K562 (cell line): ENCODE data around the gene RORC. TPM values are rescaled to one million over a fixed set of nuclear protein-coding genes. Genes with fewer than 3 reads are reported as not detected.

Source experiments
- CEBPB ChIP-seq: fragments of 450-650 bp; IDR thresholded peaks from 2 replicates; pipeline ENCODE4 v1.6.1; 2016; ENCODE audit warnings: missing genetic modification characterization, missing compliant biosample characterization
- CUX1 ChIP-seq: fragments of 200-800 bp; sonication (Bioruptor generic); IDR thresholded peaks from 2 replicates; pipeline ENCODE4 v1.6.1; 2016; ENCODE audit warnings: missing genetic modification characterization, missing compliant biosample characterization
- ILK ChIP-seq: fragments of 450-650 bp; IDR thresholded peaks from 2 replicates; pipeline ENCODE4 v1.6.1; 2016; ENCODE audit warnings: missing genetic modification characterization, low read depth, mild to moderate bottlenecking, missing compliant biosample characterization, moderate library complexity, borderline replicate concordance
- KDM5B ChIP-seq: fragments of 200-600 bp; sonication (generic); IDR thresholded peaks from 2 replicates; pipeline ENCODE4 v1.6.1; 2012; ENCODE audit warnings: low read depth, mild to moderate bottlenecking, moderate library complexity, low read length, control low read depth, inconsistent platforms; ENCODE audit not compliant: insufficient replicate concordance
- NCOA2 ChIP-seq, 2 experiments: fragments of 450-650 bp; IDR thresholded peaks; 2 replicates each; pipeline ENCODE4 v1.6.1; 2018; ENCODE audit warnings: mild to moderate bottlenecking in 2 of 2, moderate library complexity in 1 of 2; ENCODE audit not compliant: partially characterized antibody in 2 of 2
- SRSF7 ChIP-seq: fragments of 200-400 bp; formaldehyde crosslinking; optimal IDR thresholded peaks from 2 replicates; pipeline ENCODE3; 2017; ENCODE audit warnings: mild to moderate bottlenecking, low read depth, low read length
- UBTF ChIP-seq, 2 experiments: IDR thresholded peaks; 2 replicates each; pipeline ENCODE4 v1.6.1; 2012; ENCODE audit warnings: improper control_type of control experiment in 2 of 2, low read depth in 2 of 2, low read length in 2 of 2, borderline replicate concordance in 1 of 2
- ZNF444 ChIP-seq: fragments of 250-450 bp; sonication (Bioruptor Pico); IDR thresholded peaks from 2 replicates; pipeline ENCODE4 v1.4.0; 2020; ENCODE audit warnings: mild to moderate bottlenecking, moderate library complexity
- polyA plus RNA-seq, 8 experiments: library from polyadenylated mRNA; depleted of rRNA in 4 of 8; stranded (reverse) in 5 of 8; unstranded in 3 of 8; fragments of >200 nt; fragmentation: Nextera tagmentation in 2 of 8; fragmentation: Illumina TruSeq in 1 of 8; extraction: Ambion mirVana in 2 of 8; extraction: Trizol in 1 of 8; gene quantifications; 2 replicates each; pipeline versions ENCODE4 v1.2.1 to v1.2.3, GENCODE V29; 2011 to 2014; ENCODE audit warnings: inconsistent platforms in 1 of 8, missing spikeins in 1 of 8
- total RNA-seq, 7 experiments: library from RNA; depleted of rRNA in 6 of 7; stranded (reverse); fragments of >200 nt in 6 of 7; fragmentation: Illumina TruSeq in 2 of 7; extraction: Trizol in 2 of 7; gene quantifications; 2 replicates each; pipeline versions ENCODE4 v1.2.1 to v1.2.3, GENCODE V29; 2011 to 2021; ENCODE audit warnings: low replicate concordance in 1 of 7
- TF ChIP-seq, protein P1 (sequence below): IDR thresholded peaks from 2 replicates; pipeline ENCODE4 v1.6.1; 2011; ENCODE audit not compliant: insufficient read length; ENCODE audit errors: extremely low read depth

The RORC gene
- total and polyA plus RNA-seq, 9 of the 15 experiments (the other 6 are each of a cell fraction or from before 2014, with no cell fraction given) = not detected

DNA sequence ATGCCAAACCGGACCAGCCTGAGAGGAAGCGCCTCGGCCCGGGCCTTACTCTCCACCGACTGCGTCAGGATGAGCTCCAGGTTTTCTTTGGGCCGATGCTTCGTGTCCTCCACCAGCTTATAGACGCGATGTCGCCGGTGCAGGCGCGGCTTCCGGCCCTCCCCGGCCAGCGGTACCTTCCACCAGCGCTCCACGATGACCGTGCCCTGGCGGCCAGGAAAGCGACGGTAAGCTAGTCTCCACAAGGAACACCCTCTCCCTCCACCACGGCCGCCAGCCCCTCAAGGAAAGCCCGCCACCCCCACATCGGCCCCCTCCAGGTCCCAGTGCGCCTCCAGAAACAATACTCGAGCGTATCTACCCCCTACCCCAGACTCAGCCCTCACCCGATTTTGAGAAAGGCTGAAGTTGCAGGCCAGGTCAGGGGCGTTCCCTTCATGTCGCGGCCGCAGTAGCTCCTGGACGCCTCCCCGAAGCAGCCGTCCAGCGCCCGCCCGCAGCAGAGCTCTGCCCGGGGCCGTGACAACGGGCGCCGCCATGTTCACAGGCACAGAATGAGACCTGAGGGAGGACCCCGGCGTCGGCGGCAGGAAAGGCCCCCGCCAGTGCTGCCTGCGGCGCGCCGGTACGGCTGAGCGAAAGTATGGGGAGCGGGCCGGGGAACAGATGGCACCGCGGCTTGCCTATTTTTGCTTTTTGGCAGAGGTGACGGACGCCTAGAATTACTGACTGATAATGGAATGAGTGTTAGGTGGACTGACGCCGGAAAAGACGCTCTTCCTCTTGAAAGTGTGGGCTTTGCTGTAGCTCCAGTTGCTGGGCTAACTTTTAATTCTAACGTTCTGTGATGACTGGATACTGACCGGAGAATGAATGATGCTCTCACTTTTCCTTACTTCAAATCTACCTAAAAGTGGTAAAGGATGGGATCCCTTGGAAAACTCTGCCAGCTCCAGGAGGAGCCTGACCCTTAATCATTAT is 68.4 kb downstream of the RORC start, which contains the start of gene MRPL9 (continued):
- TF ChIP-seq KDM5B = peak; percentile 78
- no peak for TF ChIP-seq CUX1 (CRISPR knock-in tag)
- no peak for TF ChIP-seq ILK (tag)
- 0 out of 2 replicates have a peak, but pooled peaks have one; percentile 38 for TF ChIP-seq ZNF444 (CRISPR knock-in tag)
- no peak for TF ChIP-seq CEBPB (tag)
- peak in 1 of 2 experiments; percentile 96 for TF ChIP-seq NCOA2 (IDR thresholded peaks at IDR 0.05; ENCODE audit: partially characterized antibody in 2 of 2)
- no peak for TF ChIP-seq UBTF (IDR thresholded peaks at IDR 0.05; ENCODE audit: borderline replicate concordance in 1 of 2, low read depth in 2 of 2, low read length in 2 of 2)
- TF ChIP-seq, protein P1, sequence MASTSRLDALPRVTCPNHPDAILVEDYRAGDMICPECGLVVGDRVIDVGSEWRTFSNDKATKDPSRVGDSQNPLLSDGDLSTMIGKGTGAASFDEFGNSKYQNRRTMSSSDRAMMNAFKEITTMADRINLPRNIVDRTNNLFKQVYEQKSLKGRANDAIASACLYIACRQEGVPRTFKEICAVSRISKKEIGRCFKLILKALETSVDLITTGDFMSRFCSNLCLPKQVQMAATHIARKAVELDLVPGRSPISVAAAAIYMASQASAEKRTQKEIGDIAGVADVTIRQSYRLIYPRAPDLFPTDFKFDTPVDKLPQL = no peak
- no peak for TF ChIP-seq SRSF7
